Skeletal muscle cell (primary cell): ENCODE data around the gene NOX4.
"Not testable (repeated sequence)": the region's sequence is repeated elsewhere in the genome, so short reads cannot be mapped to it uniquely, and the experiment has no call there.

Source experiments
- DNase-seq: peaks from one replicate; pipeline ENCODE4 v3.0.0-alpha.2; 2010; ENCODE audit warnings: low read depth
- H3K4me3 ChIP-seq: 2 replicates; pipeline ENCODE4 v1.5.1; 2011; ENCODE audit warnings: low read depth, mild to moderate bottlenecking, control low read depth, low read length, moderate library complexity

The NOX4 gene

DNA sequence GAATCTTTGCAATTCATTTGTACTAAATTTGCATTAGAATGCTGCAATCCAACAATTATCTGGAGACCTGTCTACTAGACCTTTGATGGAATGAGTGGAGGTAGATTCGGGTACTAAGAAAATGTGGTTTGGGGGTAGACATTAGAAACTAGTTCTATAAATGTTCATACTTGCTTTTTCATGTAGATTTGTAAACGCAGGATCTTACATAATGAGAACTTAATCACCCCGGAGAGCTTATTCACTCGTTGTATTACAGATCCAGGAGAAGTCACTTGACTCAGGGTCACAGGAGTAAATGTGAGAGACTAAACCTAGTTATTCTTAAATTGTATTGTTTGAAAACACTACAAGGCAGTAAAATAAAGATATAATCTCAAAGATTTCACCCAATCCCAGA is 159.2 kb downstream of the NOX4 start:
- H3K4me3 ChIP-seq, DNase-seq: not testable (repeated sequence)

DNA sequence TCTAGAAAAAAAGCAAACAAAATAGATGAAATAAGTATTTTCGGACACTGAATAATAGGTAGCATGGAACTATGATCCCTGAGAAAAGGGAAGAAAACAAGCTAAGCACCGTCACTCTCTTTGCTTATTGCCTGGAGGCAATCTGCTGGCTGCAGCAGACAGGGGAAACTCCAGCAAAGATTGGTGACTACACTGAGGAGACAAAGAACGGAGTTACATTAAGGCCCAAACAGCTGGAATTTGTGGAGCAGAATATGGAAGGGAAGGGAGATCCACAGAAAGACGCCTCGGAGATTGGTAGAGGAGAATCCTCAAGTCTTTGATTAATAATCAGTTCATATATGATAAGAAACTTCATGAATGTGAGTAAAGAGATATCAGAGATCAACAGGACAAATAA is 163.3 kb downstream of the NOX4 start:
- H3K4me3 ChIP-seq, result no peak overlapping the region

DNA sequence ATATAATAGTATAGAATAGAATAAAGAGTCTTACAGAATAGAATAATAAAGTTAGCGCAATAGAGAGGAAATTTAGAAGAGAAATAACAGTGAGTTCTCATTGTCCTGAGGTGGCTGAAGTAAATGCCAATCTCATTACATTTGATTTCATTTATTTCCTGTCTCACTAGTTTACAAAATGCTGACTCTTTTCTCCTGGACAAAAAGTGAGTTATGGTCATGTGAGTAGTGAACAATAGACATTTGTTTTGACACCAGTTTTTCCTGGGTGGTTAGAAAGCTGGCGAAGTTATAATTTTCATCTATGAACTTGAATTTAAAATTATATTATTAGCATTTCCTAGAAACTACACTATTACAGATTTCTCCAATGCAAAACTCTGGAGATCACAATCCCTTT is 169.8 kb downstream of the NOX4 start:
- no peak for DNase-seq
- H3K4me3 ChIP-seq, result no peak overlapping the region

More for the DNA sequence above, 163.3 kb downstream of the NOX4 start:
- no peak for DNase-seq

DNA sequence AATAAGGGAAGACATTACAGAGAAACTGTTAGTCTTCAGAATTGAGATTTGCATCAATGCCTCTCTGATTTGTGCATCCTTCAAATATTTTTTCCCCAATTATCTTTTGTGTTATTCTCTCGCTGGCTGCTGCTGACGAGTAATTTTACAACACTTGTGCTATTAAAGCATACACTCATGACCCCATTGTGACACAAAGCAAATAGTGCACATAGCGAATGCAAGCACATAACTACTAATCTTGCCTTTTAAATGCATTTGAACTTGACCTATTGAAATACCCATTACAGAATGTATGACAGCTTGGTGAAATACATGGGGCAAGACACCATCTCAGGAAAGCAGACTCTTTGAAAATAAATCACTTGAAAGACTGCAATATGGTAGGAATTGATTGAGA is 180.6 kb downstream of the NOX4 start:
- not testable (repeated sequence) for DNase-seq, H3K4me3 ChIP-seq

DNA sequence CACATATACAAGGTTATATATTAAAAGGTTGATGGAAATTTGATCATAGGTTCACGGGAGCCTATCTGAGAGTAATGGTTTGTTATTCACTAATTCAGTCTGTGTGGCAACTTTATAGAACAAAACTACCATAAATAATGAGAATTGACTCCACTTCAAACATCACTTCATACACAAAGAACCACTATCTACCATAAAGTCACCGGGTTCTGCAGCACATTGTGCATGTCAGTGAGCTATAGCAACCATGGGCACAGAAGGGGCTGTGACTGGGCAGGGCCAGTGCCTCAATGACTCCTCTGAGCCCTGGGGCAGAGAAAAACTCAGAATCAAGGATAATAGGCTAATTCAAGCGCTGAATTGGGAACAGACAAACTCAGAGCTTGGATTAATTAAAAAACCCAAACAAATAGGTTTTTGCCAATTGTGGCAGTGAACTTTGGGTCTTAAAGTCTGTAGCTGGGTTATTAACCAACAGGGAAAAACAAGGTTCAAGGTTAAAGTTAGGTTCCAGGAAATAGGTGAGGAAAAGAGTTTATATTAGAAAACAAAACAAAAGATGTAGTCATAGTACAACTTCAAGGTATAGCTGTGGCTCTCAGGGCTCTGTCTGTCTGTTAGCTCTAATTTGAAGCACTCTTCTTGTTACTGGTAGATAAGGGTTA is 181.7 kb downstream of the NOX4 start:
- DNase-seq, result not testable (repeated sequence)

DNA sequence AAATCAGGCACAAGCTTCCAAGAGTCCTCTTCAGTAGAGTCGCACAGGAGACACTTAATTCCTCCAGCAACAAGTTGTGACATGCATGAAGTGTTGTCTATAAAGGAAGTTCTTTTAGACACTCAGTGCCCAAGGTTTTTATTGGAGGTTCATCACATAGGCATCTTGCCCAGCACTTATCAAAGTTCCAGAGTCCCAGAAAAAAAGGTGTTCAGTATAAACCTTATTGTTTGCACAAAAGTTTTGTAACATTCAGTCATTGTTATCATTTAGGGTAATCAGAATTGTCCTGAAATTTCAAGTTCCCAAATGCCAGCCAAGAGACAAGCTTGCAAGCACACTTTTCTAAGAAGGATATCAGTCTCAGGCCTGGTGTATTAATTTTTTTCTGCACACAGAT is 182.9 kb downstream of the NOX4 start:
- not testable (repeated sequence) for DNase-seq, H3K4me3 ChIP-seq

More for the DNA sequence above, 181.7 kb downstream of the NOX4 start:
- not testable (repeated sequence) for H3K4me3 ChIP-seq

DNA sequence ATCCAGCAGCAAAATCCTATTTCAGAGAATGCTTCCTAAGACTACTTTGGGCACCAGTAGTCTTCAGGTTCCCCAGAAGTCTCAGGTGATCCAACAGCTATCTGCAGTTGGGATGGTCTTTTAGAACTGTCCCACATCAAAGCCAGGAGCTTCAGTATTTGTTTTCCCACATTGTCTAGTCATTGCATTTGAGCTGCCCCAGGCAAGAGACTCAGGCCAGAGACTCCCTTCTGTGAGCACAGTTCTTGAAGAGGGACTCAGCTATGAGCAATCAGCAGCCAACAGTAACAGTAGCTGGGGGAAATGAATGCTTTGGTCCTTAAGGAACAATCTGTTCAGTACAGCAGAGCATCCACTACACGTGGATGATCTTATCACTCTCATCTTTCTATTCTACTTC is 188.1 kb downstream of the NOX4 start:
- not testable (repeated sequence) for DNase-seq, H3K4me3 ChIP-seq

DNA sequence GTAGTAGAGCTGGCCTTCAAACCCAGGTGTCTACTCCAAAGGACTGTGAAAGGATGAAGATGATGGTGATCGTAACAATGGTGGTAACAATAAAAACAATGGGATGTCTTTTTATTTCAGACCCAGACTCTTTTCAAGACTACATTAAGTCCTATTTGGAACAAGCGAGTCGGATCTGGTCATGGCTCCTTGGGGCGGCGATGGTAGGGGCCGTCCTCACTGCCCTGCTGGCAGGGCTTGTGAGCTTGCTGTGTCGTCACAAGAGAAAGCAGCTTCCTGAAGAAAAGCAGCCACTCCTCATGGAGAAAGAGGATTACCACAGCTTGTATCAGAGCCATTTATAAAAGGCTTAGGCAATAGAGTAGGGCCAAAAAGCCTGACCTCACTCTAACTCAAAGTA is 196.2 kb downstream of the NOX4 start:
- not testable (repeated sequence) for H3K4me3 ChIP-seq, DNase-seq

DNA sequence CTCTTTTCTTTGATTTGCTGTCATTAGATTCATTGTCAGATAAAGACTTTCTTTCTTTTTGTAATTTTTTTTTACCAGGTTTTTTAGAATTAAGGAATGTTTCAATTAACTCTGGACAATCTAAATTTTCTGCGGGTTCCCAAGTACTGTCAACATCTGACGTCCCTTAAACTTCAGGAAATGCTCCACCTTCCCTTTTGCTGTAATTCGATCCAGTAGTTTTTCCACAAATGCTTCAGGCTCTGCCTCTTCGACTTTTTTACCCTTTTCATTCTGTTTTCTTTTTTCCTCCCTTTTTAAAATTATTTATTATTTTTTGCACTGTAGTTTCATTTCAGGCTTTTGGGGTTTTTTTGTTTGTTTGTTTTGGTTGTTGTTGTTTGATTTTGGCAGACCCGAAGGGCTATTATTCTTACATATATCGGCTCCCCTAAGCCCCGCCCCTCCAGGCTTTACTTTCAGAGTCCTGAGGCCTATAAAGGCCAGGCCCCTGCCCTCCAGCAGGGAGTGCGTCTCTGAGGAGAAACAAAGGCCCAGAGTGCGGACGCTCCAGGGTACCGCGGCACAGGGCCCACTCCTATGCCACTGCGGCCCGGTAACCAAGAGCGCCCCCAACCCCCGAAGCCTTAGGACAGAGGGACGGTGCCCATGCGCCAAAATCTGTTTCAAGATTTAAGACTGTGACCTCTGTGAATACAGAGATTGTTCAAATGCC is 197.1 kb downstream of the NOX4 start:
- peak overlapping the region; percentile 36 for H3K4me3 ChIP-seq
- no peak for DNase-seq

DNA sequence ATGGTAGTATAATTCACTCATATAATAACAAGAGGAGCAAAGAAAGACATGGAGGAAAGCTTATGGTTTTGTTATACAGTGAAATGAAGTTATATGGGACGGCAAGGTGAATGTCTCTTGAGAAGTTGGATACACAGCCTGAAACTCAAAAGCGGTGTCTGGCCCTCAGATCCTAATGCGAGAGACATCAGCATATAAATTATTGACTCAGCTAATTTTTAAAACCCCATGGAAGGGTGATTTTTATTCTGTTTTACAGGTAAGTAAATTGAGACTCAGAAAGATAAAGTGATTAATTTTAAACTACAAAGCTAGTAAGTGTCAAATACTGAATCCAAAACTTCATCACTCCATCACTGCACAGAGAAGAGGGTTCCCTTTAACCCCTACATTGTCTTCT is 203.2 kb downstream of the NOX4 start:
- DNase-seq, result not testable (repeated sequence)

DNA sequence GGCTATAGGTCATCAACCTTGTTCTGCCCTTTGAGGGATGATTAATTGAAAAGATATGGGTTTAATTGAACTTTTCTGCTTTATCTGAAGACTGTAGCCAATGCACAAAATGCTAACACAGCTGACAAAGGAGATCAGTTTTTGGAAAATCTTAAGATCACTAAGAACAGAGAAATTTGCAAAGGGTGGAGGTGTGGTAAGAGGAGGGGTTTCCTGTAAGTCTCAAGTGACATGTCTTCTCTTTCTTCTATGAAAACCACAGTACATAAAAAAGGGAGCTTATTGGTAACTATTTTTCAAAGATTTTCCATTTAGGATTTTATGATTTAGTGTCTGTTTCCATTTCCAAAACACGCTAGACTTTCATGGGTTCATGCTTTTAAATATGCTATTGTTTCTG is 204.6 kb downstream of the NOX4 start:
- not testable (repeated sequence) for H3K4me3 ChIP-seq, DNase-seq

More for the DNA sequence above, 203.2 kb downstream of the NOX4 start:
- H3K4me3 ChIP-seq, result not testable (repeated sequence)

DNA sequence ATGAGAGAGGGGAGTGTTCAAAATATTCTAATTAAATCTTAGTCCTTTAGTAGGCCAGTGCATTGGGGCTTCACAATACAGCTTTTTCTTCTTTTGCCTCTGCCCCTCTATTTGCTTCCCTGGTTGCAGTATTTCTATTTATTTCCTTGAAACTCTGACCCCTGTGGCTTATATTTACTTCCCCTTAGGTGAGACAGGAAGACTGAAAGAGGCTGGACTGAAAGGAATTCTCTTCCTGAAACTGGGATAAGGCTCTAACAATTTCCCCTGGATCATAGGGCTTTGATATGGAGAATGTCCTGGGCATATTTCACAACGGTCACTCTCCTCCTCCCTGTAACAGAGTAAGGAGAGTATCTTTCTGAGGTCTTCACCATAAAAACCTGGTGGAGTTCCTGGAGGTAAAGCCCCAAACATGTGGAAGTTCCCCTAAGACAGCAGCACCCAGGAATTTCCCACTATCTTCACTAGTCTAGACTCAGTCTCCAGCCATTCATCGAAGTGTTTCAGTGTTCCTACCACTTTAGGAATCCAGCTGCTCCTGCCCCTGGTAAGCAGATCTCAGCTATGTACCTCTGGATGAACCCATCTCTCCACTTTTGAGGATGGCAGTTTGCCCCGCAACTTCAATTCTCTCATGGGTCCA is 210.0 kb downstream of the NOX4 start:
- not testable (repeated sequence) for H3K4me3 ChIP-seq

DNA sequence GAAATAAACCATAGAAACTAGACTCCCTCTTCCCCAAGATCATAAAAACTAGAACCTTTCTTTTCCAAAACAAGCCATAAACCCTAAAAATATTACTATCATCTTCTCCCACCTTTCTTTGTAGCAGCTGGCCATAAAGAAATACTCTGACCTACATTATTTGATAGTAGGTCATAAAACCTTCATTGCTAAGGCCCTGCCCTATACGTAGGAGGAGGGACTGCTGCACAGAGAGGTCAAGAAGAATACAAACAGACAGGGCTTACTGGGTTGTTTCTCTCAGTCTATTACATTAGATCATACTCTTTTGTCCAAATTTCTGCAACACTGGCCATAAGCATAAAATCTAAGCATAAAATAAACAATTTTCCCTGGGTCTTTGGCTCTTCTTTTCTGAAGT is 212.0 kb downstream of the NOX4 start:
- DNase-seq, result no peak
- no peak overlapping the region for H3K4me3 ChIP-seq

More for the DNA sequence above, 210.0 kb downstream of the NOX4 start:
- not testable (repeated sequence) for DNase-seq

DNA sequence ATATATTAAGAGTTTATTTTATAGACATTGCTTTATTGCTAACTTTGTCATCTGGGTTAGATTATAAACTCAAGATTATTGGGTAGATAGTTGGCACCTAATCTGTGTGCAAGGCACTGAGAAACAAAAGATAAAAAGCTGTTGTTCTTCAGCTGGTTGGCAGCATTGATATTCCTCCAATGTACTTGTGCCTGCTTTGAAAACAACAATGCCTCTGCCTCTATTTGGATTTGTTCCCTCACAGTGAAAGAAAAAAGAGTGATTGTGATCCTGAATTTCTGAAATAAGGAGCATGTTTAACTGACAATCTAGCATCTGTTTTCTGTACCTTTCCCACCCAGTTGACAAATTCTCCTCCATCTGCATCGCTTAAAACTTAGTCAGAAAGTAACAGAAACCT is 215.2 kb downstream of the NOX4 start:
- no peak for DNase-seq
- H3K4me3 ChIP-seq, result no peak overlapping the region
